Measurements from ENCODE around the gene MYO3B.

DNA sequence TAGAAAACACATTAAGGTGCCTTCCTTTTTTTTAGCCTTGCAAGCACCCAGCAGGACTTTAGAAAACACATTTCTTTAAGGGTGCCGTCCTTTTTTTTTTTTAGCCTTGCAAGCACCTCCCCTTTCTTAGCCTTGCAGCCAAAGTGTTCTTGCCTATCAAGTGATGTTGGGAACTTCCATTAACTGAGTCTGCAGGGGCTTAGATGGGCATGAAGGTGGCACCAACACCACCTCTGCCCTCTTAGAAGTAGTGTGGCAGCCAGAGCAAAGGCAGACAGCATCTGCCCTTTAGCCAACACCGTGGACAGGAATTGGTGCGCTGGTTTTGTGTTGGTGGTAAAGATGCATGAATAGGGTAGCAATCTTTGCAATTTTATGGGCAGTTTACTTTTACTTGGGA, 325.6 kb downstream of the MYO3B start:
- TF ChIP-seq, protein P1, sequence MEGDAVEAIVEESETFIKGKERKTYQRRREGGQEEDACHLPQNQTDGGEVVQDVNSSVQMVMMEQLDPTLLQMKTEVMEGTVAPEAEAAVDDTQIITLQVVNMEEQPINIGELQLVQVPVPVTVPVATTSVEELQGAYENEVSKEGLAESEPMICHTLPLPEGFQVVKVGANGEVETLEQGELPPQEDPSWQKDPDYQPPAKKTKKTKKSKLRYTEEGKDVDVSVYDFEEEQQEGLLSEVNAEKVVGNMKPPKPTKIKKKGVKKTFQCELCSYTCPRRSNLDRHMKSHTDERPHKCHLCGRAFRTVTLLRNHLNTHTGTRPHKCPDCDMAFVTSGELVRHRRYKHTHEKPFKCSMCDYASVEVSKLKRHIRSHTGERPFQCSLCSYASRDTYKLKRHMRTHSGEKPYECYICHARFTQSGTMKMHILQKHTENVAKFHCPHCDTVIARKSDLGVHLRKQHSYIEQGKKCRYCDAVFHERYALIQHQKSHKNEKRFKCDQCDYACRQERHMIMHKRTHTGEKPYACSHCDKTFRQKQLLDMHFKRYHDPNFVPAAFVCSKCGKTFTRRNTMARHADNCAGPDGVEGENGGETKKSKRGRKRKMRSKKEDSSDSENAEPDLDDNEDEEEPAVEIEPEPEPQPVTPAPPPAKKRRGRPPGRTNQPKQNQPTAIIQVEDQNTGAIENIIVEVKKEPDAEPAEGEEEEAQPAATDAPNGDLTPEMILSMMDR (IDR thresholded peaks at IDR 0.05) = no peak
- no peak for TF ChIP-seq YY1 (IDR thresholded peaks at IDR 0.05; ENCODE audit: low read depth)

Measured in SK-N-SH (cell line).